ENCODE measurements around the gene SIAE. TPM values are rescaled to one million over a fixed set of nuclear protein-coding genes. Genes with fewer than 3 reads are reported as not detected.

The SIAE gene, protein sequence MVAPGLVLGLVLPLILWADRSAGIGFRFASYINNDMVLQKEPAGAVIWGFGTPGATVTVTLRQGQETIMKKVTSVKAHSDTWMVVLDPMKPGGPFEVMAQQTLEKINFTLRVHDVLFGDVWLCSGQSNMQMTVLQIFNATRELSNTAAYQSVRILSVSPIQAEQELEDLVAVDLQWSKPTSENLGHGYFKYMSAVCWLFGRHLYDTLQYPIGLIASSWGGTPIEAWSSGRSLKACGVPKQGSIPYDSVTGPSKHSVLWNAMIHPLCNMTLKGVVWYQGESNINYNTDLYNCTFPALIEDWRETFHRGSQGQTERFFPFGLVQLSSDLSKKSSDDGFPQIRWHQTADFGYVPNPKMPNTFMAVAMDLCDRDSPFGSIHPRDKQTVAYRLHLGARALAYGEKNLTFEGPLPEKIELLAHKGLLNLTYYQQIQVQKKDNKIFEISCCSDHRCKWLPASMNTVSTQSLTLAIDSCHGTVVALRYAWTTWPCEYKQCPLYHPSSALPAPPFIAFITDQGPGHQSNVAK
- total RNA-seq (7.9 and 8.3 TPM in 2 replicates), polyA plus RNA-seq (5.7 and 13.2 TPM in 2 replicates)

- Histone ChIP-seq H3K27ac (no peak within 1 kb of the TSS), H3K4me1 (ENCODE audit: low read depth) (peaks cover 4% of the 10 kb centered on the region), H3K4me3 (peak within 1 kb of the TSS; percentile 70), H3K36me3 (no peaks in the 10 kb centered on the region), H3K27me3 (peaks cover 33% of the 10 kb centered on the region), H3K9me3 (ENCODE audit: low read depth) (no peaks in the 10 kb centered on the region)
- DNase-seq (ENCODE audit: low read depth in 1 of 2, low spot score in 1 of 2): peak; percentile 94 to 98
- TF ChIP-seq CTCF (IDR thresholded peaks at IDR 0.05; ENCODE audit: low read depth, low read length): no peak
These were observed at the start of gene SIAE, which contains the start of gene SPA17 for GRCh38 chr11:124673333-124674167. SIAE (minus strand) TSS chr11:124673739; CDS start chr11:124673708, 31 bp downstream. SPA17 (plus strand) TSS chr11:124673904; CDS start chr11:124675265, 1,361 bp downstream.

DNA sequence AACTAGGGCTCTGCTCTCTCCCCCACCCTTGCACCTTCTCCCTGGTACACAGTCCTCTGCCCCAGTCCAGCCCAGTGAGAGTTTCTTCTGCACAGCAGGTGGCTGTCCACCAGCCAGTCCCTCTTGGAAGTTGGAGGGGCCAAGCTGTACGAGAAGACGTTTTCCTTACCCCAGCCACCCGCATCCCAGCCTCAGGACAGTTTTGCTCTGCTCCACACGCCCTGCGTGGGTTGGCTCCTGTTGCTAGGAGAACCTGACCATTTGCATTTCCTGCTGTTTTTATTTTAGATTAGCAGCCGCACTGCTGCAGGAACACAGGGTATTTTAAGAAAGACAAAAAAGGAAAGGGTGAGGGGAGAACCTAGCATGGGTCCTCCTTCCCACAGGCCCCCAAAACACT, 48.6 kb upstream of the SIAE start:
- H3K36me3 ChIP-seq: no peaks in the 10 kb centered on the region
- no peak for TF ChIP-seq CTCF (IDR thresholded peaks at IDR 0.05; ENCODE audit: low read depth, low read length)
- H3K27me3 ChIP-seq: peaks cover 70% of the 10 kb centered on the region
- peaks cover 28% of the 10 kb centered on the region for H3K4me1 ChIP-seq (ENCODE audit: low read depth)
- no peak overlapping the region for H3K4me3 ChIP-seq
- H3K9me3 ChIP-seq (ENCODE audit: low read depth): no peaks in the 10 kb centered on the region
- no peak overlapping the region for H3K27ac ChIP-seq
- DNase-seq (ENCODE audit: low read depth in 1 of 2, low spot score in 1 of 2): no peak

GRCh38 chr11:124719534-124719933, 46.0 kb upstream of the SIAE start:
- peaks cover 94% of the 10 kb centered on the region for H3K27me3 ChIP-seq

GRCh38 chr11:124718801-124719200, 45.3 kb upstream of the SIAE start:
- DNase-seq (ENCODE audit: low read depth in 1 of 2, low spot score in 1 of 2): no peak
- Histone ChIP-seq H3K4me1 (ENCODE audit: low read depth) (peaks cover 13% of the 10 kb centered on the region), H3K36me3 (no peaks in the 10 kb centered on the region), H3K27ac (no peak overlapping the region), H3K27me3 (peaks cover 99% of the 10 kb centered on the region), H3K9me3 (ENCODE audit: low read depth) (no peaks in the 10 kb centered on the region), H3K4me3 (no peak overlapping the region)
- TF ChIP-seq CTCF (IDR thresholded peaks at IDR 0.05; ENCODE audit: low read depth, low read length): no peak

More at GRCh38 chr11:124719534-124719933, 46.0 kb upstream of the SIAE start:
- no peak overlapping the region for H3K4me3 ChIP-seq
- H3K36me3 ChIP-seq: no peaks in the 10 kb centered on the region
- no peak for TF ChIP-seq CTCF (IDR thresholded peaks at IDR 0.05; ENCODE audit: low read depth, low read length)
- H3K27ac ChIP-seq: no peak overlapping the region
- no peaks in the 10 kb centered on the region for H3K9me3 ChIP-seq (ENCODE audit: low read depth)
- DNase-seq (ENCODE audit: low read depth in 1 of 2, low spot score in 1 of 2): no peak
- H3K4me1 ChIP-seq (ENCODE audit: low read depth): peaks cover 13% of the 10 kb centered on the region

Data from cardiac muscle cell (in vitro differentiated cells and primary cell).